OCI-LY3 (cell line): ENCODE measurements around the gene NSG1.

Source experiments
- H2AFZ ChIP-seq: fragments of 200-600, 300-600 bp; shearing (Covaris generic); 2 replicates; pipeline ENCODE4 v1.6.0; 2014; ENCODE audit warnings: antibody characterized with exemption, low read depth, low read length
- H3K27ac ChIP-seq: fragments of 200-600, 300-600 bp; sonication (generic); 2 replicates; pipeline ENCODE4 v1.5.1; 2014; ENCODE audit warnings: mild to moderate bottlenecking, low read length, moderate library complexity, mixed read lengths
- H3K27me3 ChIP-seq: fragments of 200-600, 300-600 bp; sonication (generic); 2 replicates; pipeline ENCODE4 v1.6.1; 2014; ENCODE audit warnings: low read depth, low read length, mixed read lengths
- H3K36me3 ChIP-seq: fragments of 200-600, 300-600 bp; sonication (generic); replicated peaks from 2 replicates; pipeline ENCODE3; 2014; ENCODE audit warnings: low read depth, low read length, mixed read lengths
- H3K4me1 ChIP-seq: fragments of 300-600, 200-600 bp; sonication (generic); 2 replicates; pipeline ENCODE4 v1.6.1; 2014; ENCODE audit warnings: low read length, mixed read lengths
- H3K4me2 ChIP-seq: fragments of 200-600, 300-600 bp; sonication (generic); 2 replicates; pipeline ENCODE4 v1.6.1; 2014; ENCODE audit warnings: low read length, mixed read lengths
- H3K4me3 ChIP-seq: fragments of 300-600, 200-600 bp; sonication (generic); 2 replicates; pipeline ENCODE4 v1.5.1; 2014; ENCODE audit warnings: antibody characterized with exemption, mild to moderate bottlenecking, low read length, moderate library complexity
- H3K79me2 ChIP-seq: fragments of 300-600, 200-600 bp; shearing (Covaris generic); 2 replicates; pipeline ENCODE4 v1.6.1; 2014; ENCODE audit warnings: mild to moderate bottlenecking, low read length, mixed read lengths
- H3K9ac ChIP-seq: fragments of 300-600, 200-600 bp; shearing (Covaris generic); 2 replicates; pipeline ENCODE4 v1.6.0; 2014; ENCODE audit warnings: mild to moderate bottlenecking, low read length, moderate library complexity
- H3K9me3 ChIP-seq: fragments of 200-600, 300-600 bp; shearing (Covaris generic); 2 replicates; pipeline ENCODE4 v1.6.1; 2014; ENCODE audit warnings: low read length, mixed read lengths; ENCODE audit not compliant: insufficient read depth
- H4K20me1 ChIP-seq: fragments of 200-600, 300-600 bp; sonication (generic); 2 replicates; pipeline ENCODE4 v1.6.1; 2016; ENCODE audit warnings: low read length, mixed read lengths; ENCODE audit not compliant: insufficient read depth
- CTCF ChIP-seq: fragments of 200-600, 300-600 bp; sonication (generic); IDR thresholded peaks from 2 replicates; pipeline ENCODE4 v1.5.1; 2014; ENCODE audit warnings: antibody characterized with exemption, low read length, low read depth
- EZH2phosphoT487 ChIP-seq: fragments of 200-600 bp; shearing (Covaris generic); IDR thresholded peaks from 2 replicates; pipeline ENCODE4 v1.6.1; 2018; ENCODE audit warnings: antibody characterized with exemption, mixed run types, low read depth

Gene NSG1

GRCh38 chr4:4457803-4458553 lies 71.1 kb downstream of the NSG1 start:
- peaks cover 17% of the 10 kb centered on the region for H3K4me1 ChIP-seq
- no peak overlapping the region for H3K4me3 ChIP-seq
- H3K79me2 ChIP-seq: no peaks in the 10 kb centered on the region
- TF ChIP-seq EZH2phosphoT487 (no peak), CTCF (no peak)
- H3K9ac ChIP-seq: no peak overlapping the region
- H2AFZ ChIP-seq: no peak overlapping the region
- no peak overlapping the region for H3K27ac ChIP-seq
- H3K4me2 ChIP-seq: no peak overlapping the region
- peaks cover 6% of the 10 kb centered on the region; the same call in 1 of the 2 replicates for H4K20me1 ChIP-seq
- peaks cover 30% of the 10 kb centered on the region for H3K36me3 ChIP-seq
- no peaks in the 10 kb centered on the region for H3K9me3 ChIP-seq
- no peaks in the 10 kb centered on the region for H3K27me3 ChIP-seq

GRCh38 chr4:4459181-4459580 lies 72.3 kb downstream of the NSG1 start:
- H3K4me2 ChIP-seq: no peak overlapping the region
- H3K9ac ChIP-seq: no peak overlapping the region
- no peak overlapping the region for H2AFZ ChIP-seq
- H3K36me3 ChIP-seq: peaks cover 24% of the 10 kb centered on the region
- no peaks in the 10 kb centered on the region for H3K79me2 ChIP-seq
- H3K4me1 ChIP-seq: peaks cover 17% of the 10 kb centered on the region
- no peaks in the 10 kb centered on the region for H3K27me3 ChIP-seq
- H3K9me3 ChIP-seq: no peaks in the 10 kb centered on the region
- peaks cover 6% of the 10 kb centered on the region; the same call in 1 of the 2 replicates for H4K20me1 ChIP-seq
- H3K4me3 ChIP-seq: no peak overlapping the region
- H3K27ac ChIP-seq: no peak overlapping the region
- TF ChIP-seq EZH2phosphoT487 (no peak), CTCF (no peak)

- H3K9ac ChIP-seq: no peak overlapping the region
- H3K27me3 ChIP-seq: no peaks in the 10 kb centered on the region
- no peaks in the 10 kb centered on the region for H3K9me3 ChIP-seq
- H3K4me2 ChIP-seq: no peak overlapping the region
- no peak overlapping the region for H3K27ac ChIP-seq
- no peak overlapping the region for H3K4me3 ChIP-seq
- H2AFZ ChIP-seq: no peak overlapping the region
- H4K20me1 ChIP-seq: no peaks in the 10 kb centered on the region; the same call in 1 of the 2 replicates
- peaks cover 6% of the 10 kb centered on the region for H3K4me1 ChIP-seq
- no peaks in the 10 kb centered on the region for H3K79me2 ChIP-seq
- H3K36me3 ChIP-seq: peaks cover 16% of the 10 kb centered on the region
- TF ChIP-seq CTCF (no peak), EZH2phosphoT487 (no peak)
Observed at GRCh38 chr4:4460759-4461158, 73.9 kb downstream of the NSG1 start.

DNA sequence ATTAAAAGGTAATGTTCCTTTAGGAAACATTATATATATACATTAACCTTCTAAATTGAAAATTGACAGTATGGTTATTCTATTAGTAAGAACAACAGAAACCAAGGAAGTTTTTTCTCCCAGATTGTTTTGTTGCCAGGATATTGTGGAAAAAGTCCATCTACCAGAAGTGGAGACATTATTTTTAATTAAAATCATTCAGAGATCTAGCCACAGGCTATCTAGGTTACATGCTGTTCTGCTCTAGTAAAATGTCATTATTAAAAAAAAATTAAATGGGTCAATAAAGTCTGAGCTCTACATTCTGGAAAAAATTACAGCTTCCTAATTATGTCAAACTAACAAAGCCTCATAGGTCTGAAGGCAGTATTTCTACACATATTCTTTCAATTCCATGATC lies 74.3 kb downstream of the NSG1 start:
- Histone ChIP-seq H3K36me3 (peaks cover 16% of the 10 kb centered on the region), H3K79me2 (no peaks in the 10 kb centered on the region), H3K9me3 (no peaks in the 10 kb centered on the region), H3K4me2 (no peak overlapping the region), H2AFZ (no peak overlapping the region), H3K27ac (no peak overlapping the region), H3K4me1 (peaks cover 2% of the 10 kb centered on the region), H3K27me3 (no peaks in the 10 kb centered on the region), H4K20me1 (no peaks in the 10 kb centered on the region; the same call in 1 of the 2 replicates), H3K9ac (no peak overlapping the region), H3K4me3 (no peak overlapping the region)
- TF ChIP-seq CTCF: no peak
- TF ChIP-seq EZH2phosphoT487: no peak
